Measurements from ENCODE around the gene CLCN4.

CLCN4 gene

GRCh38 chrX:10133980-10134676, 22.6 kb upstream of the CLCN4 start:
- Histone ChIP-seq H3K9me3 (ENCODE audit: insufficient read depth, low read length, severe bottlenecking) (no peaks in the 10 kb centered on the region), H3K79me2 (ENCODE audit: insufficient read depth, low read length) (no peaks in the 10 kb centered on the region), H3K4me2 (ENCODE audit: insufficient read depth, low read length) (no peak overlapping the region), H3K27ac (ENCODE audit: low read length) (no peak overlapping the region), H3K9ac (ENCODE audit: low read depth, low read length) (no peak overlapping the region), H3K4me3 (ENCODE audit: low read depth in 1 of 2, low read length in 2 of 2) (no peak overlapping the region), H3K4me1 (ENCODE audit: insufficient read depth, low read length) (peaks cover 3% of the 10 kb centered on the region; the same call in 1 of the 2 replicates), H3K27me3 (ENCODE audit: insufficient read depth, low read length, poor library complexity) (no peaks in the 10 kb centered on the region), H4K20me1 (ENCODE audit: insufficient read depth, low read length) (no peaks in the 10 kb centered on the region), H2AFZ (ENCODE audit: low read depth, low read length) (no peak overlapping the region), H3K36me3 (ENCODE audit: insufficient read depth, low read length) (peaks cover 42% of the 10 kb centered on the region)
- DNase-seq (no peak), ATAC-seq (ENCODE audit: insufficient read depth, low read depth) (no peak)
- TF ChIP-seq CTCF (IDR thresholded peaks at IDR 0.05; ENCODE audit: borderline replicate concordance, extremely low read depth, low read length, poor library complexity, severe bottlenecking) (no peak), EZH2 (IDR thresholded peaks at IDR 0.05; ENCODE audit: borderline replicate concordance, low read depth, low read length, severe bottlenecking) (no peak)

GRCh38 chrX:10134921-10135320, 21.9 kb upstream of the CLCN4 start:
- TF ChIP-seq CTCF (IDR thresholded peaks at IDR 0.05; ENCODE audit: borderline replicate concordance, extremely low read depth, low read length, poor library complexity, severe bottlenecking) (no peak), EZH2 (IDR thresholded peaks at IDR 0.05; ENCODE audit: borderline replicate concordance, low read depth, low read length, severe bottlenecking) (no peak)
- peaks cover 39% of the 10 kb centered on the region for H3K36me3 ChIP-seq (ENCODE audit: insufficient read depth, low read length)
- no peaks in the 10 kb centered on the region for H3K9me3 ChIP-seq (ENCODE audit: insufficient read depth, low read length, severe bottlenecking)
- peaks cover 3% of the 10 kb centered on the region; the same call in 1 of the 2 replicates for H3K4me1 ChIP-seq (ENCODE audit: insufficient read depth, low read length)
- no peak overlapping the region for H3K4me2 ChIP-seq (ENCODE audit: insufficient read depth, low read length)
- no peak overlapping the region for H3K4me3 ChIP-seq (ENCODE audit: low read depth in 1 of 2, low read length in 2 of 2)
- no peak overlapping the region for H3K9ac ChIP-seq (ENCODE audit: low read depth, low read length)
- no peak for ATAC-seq (ENCODE audit: insufficient read depth, low read depth)
- DNase-seq: no peak
- H3K27ac ChIP-seq (ENCODE audit: low read length): no peak overlapping the region
- no peaks in the 10 kb centered on the region for H3K79me2 ChIP-seq (ENCODE audit: insufficient read depth, low read length)
- no peak overlapping the region for H2AFZ ChIP-seq (ENCODE audit: low read depth, low read length)
- no peaks in the 10 kb centered on the region for H3K27me3 ChIP-seq (ENCODE audit: insufficient read depth, low read length, poor library complexity)
- H4K20me1 ChIP-seq (ENCODE audit: insufficient read depth, low read length): no peaks in the 10 kb centered on the region

GRCh38 chrX:10135561-10136399, 21.0 kb upstream of the CLCN4 start:
- no peak overlapping the region for H3K4me3 ChIP-seq (ENCODE audit: low read depth in 1 of 2, low read length in 2 of 2)
- no peaks in the 10 kb centered on the region for H4K20me1 ChIP-seq (ENCODE audit: insufficient read depth, low read length)
- H3K9ac ChIP-seq (ENCODE audit: low read depth, low read length): no peak overlapping the region
- H3K27me3 ChIP-seq (ENCODE audit: insufficient read depth, low read length, poor library complexity): no peaks in the 10 kb centered on the region
- DNase-seq (peak; percentile 13), ATAC-seq (ENCODE audit: insufficient read depth, low read depth) (peak; percentile 53)
- H3K27ac ChIP-seq (ENCODE audit: low read length): no peak overlapping the region
- H3K36me3 ChIP-seq (ENCODE audit: insufficient read depth, low read length): peaks cover 31% of the 10 kb centered on the region
- H3K4me1 ChIP-seq (ENCODE audit: insufficient read depth, low read length): peaks cover 3% of the 10 kb centered on the region; the same call in 1 of the 2 replicates
- no peaks in the 10 kb centered on the region for H3K9me3 ChIP-seq (ENCODE audit: insufficient read depth, low read length, severe bottlenecking)
- H3K4me2 ChIP-seq (ENCODE audit: insufficient read depth, low read length): no peak overlapping the region
- H2AFZ ChIP-seq (ENCODE audit: low read depth, low read length): no peak overlapping the region
- no peaks in the 10 kb centered on the region for H3K79me2 ChIP-seq (ENCODE audit: insufficient read depth, low read length)
- no peak for TF ChIP-seq CTCF (IDR thresholded peaks at IDR 0.05; ENCODE audit: borderline replicate concordance, extremely low read depth, low read length, poor library complexity, severe bottlenecking)
- TF ChIP-seq EZH2 (IDR thresholded peaks at IDR 0.05; ENCODE audit: borderline replicate concordance, low read depth, low read length, severe bottlenecking): no peak

Data from DND-41 (cell line).